Measurements from ENCODE around the gene TBRG4. TPM values are rescaled to one million over a fixed set of nuclear protein-coding genes. Genes with fewer than 3 reads are reported as not detected.
A peak's percentile ranks its signal among the peaks of the same experiment; 100 is the strongest.

TBRG4 gene
- total and polyA plus RNA-seq, 8 donors = 15.6 to 39.8 (median 25.2) TPM

DNA sequence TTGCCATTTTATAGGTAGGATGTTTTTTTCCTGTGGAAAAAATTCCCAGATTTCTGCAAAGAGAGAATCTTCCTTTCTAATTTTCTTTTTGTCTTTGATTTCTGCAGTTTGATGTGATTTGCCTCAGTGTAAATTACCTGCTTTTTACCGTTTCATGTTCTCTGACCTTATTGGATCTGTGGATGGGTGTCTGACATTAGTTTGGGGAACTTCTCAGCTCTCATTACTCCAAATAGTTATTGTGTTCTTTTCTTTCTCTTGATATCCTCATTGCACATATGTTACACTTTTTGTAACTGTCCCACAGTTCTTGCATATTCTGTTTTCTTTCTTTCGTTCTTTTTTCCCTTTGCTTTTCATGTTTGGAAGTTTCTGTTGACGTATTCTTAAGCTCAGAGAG lies 51.2 kb downstream of the TBRG4 start:
- Histone ChIP-seq H3K9me3 (no peaks in the 10 kb centered on the region), H3K27me3 (no peaks in the 10 kb centered on the region), H3K4me3 (no peak overlapping the region), H3K4me1 (no peaks in the 10 kb centered on the region), H3K36me3 (no peaks in the 10 kb centered on the region), H3K27ac (no peak overlapping the region)
- no peak for ATAC-seq
- TF ChIP-seq, protein P1, sequence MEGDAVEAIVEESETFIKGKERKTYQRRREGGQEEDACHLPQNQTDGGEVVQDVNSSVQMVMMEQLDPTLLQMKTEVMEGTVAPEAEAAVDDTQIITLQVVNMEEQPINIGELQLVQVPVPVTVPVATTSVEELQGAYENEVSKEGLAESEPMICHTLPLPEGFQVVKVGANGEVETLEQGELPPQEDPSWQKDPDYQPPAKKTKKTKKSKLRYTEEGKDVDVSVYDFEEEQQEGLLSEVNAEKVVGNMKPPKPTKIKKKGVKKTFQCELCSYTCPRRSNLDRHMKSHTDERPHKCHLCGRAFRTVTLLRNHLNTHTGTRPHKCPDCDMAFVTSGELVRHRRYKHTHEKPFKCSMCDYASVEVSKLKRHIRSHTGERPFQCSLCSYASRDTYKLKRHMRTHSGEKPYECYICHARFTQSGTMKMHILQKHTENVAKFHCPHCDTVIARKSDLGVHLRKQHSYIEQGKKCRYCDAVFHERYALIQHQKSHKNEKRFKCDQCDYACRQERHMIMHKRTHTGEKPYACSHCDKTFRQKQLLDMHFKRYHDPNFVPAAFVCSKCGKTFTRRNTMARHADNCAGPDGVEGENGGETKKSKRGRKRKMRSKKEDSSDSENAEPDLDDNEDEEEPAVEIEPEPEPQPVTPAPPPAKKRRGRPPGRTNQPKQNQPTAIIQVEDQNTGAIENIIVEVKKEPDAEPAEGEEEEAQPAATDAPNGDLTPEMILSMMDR (IDR thresholded peaks at IDR 0.05) = no peak
- intact Hi-C loops (cut with DNase I) = no loop called here
- WGBS, 2 donors = 93 to 96% methylated on average over 3 of the region's 3 CpGs
- FAIRE-seq = no peak
- no peak for DNase-seq

DNA sequence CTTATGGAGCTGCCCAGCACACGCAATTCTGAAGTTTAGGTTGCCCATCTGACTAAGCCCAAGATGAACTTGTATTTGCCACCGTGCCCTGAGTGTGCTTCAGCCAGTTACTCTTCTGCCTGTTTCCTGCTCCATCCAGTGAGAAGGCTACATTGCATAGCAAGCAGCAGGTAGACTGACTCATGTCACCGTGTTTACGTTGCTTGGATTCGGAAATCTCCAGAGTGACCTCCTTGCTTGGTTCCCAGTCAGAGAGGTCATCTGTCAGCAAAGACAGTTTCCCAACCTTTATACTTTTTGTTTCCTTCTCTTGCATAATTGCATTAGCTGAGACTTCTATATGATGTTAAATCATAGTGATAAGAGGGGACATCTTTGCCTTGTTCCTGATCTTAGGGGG lies 53.6 kb downstream of the TBRG4 start:
- Histone ChIP-seq H3K27ac (no peak overlapping the region), H3K27me3 (no peaks in the 10 kb centered on the region), H3K36me3 (no peaks in the 10 kb centered on the region), H3K4me3 (no peak overlapping the region), H3K4me1 (no peaks in the 10 kb centered on the region), H3K9me3 (no peaks in the 10 kb centered on the region)
- 92% methylated on average over 5 of the region's 5 CpGs for WGBS, 2 donors
- intact Hi-C loops (cut with DNase I) = no loop called here
- ATAC-seq (no peak), DNase-seq (peak in 1 of 6 donors; percentile 1), FAIRE-seq (no peak)
- TF ChIP-seq, protein P1 (IDR thresholded peaks at IDR 0.05) = no peak

DNA sequence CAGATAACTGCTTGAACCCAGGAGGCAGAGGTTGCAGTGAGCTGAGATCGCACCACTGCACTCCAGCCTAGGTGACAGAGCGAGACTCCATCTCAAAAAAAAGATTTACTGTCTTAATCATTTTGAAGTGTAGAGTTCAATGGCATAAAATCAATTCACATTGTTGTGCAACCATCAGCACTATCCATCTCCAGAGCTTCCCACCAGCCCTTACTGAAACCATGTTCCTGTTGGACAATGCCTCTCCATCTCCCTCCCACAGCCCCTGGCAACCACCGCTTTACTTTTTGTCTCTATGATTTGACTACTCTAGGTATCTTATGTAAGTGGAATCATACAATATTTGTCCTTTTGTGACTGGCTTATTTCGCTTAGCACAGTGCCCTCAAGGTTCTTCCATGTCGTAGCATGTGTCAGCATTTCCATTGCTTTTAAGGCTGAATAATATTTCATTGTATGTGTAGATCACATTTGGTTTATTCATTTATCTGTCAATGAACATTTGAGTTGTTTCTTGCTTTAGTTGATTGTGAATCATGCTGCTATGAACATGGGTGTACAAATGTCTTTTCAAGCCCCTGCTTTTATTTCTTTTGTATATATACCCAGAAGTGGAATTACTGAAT lies 55.8 kb downstream of the TBRG4 start:
- Histone ChIP-seq H3K9me3 (no peaks in the 10 kb centered on the region), H3K27me3 (no peaks in the 10 kb centered on the region), H3K4me3 (no peak overlapping the region), H3K36me3 (no peaks in the 10 kb centered on the region), H3K4me1 (no peaks in the 10 kb centered on the region), H3K27ac (no peak overlapping the region)
- no peak for FAIRE-seq
- intact Hi-C loops (cut with DNase I) = no loop called here
- 96 to 98% methylated on average over 5 of the region's 5 CpGs for WGBS, 2 donors
- DNase-seq = no peak
- no peak for ATAC-seq
- TF ChIP-seq, protein P1 (IDR thresholded peaks at IDR 0.05) = no peak

DNA sequence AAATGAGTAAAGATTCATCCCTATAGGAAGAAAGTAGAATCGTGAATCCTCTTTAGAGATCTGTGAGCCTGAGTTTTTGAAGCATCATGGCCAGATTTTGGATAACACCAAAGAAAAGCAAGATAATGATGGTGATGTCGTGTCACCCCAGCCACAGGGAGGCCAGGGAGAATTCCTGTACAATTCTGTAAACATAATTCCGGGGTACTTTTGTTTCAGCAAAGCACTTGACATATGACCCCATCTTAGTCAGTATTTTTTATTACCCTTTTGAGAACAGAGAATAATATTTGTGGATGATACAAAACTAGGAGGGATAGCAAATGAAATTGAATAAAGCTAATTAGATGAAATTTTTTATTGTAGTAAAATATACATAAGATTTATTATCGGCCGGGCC lies 56.5 kb downstream of the TBRG4 start:
- no peak for DNase-seq
- ATAC-seq = no peak
- no peak for FAIRE-seq
- H3K27me3 ChIP-seq = no peaks in the 10 kb centered on the region
- TF ChIP-seq, protein P1 (IDR thresholded peaks at IDR 0.05) = no peak
- intact Hi-C loops (cut with DNase I) = no loop called here
- no peak overlapping the region for H3K4me3 ChIP-seq
- 90 to 92% methylated on average over 5 of the region's 5 CpGs for WGBS, 2 donors
- H3K27ac ChIP-seq = no peak overlapping the region
- H3K9me3 ChIP-seq = no peaks in the 10 kb centered on the region
- no peaks in the 10 kb centered on the region for H3K4me1 ChIP-seq
- no peaks in the 10 kb centered on the region for H3K36me3 ChIP-seq

DNA sequence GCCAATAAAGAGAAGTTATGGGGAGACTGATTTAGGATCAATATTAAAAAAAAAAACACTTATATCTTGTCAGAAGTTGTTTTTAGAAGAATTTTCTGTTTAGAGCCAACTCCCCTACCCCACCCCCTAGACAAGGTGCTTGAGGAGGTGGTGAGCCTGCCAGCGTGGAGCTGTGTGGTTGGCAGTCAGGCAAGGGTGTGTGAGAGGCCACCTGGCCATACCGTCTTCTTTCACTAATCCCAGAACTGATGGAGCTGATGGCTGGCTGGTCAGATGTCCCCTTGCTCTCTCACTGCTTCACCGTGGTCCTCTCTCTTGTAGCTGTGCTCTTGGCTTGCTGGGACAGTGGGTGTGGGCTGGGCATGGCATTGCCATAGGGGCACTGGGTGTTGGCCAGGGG lies 57.1 kb downstream of the TBRG4 start:
- no peak for ATAC-seq
- no peaks in the 10 kb centered on the region for H3K4me1 ChIP-seq
- no peaks in the 10 kb centered on the region for H3K36me3 ChIP-seq
- FAIRE-seq = no peak
- TF ChIP-seq, protein P1 (IDR thresholded peaks at IDR 0.05) = no peak
- H3K4me3 ChIP-seq = no peak overlapping the region
- no peaks in the 10 kb centered on the region for H3K9me3 ChIP-seq
- H3K27ac ChIP-seq = no peak overlapping the region
- WGBS, 2 donors = 90 to 97% methylated on average over 3 of the region's 3 CpGs
- no peak for DNase-seq
- H3K27me3 ChIP-seq = no peaks in the 10 kb centered on the region
- intact Hi-C loops (cut with DNase I) = no loop called here
